ENCODE data around the gene KRT7.
"Not testable (repeated sequence)": the region's sequence is repeated elsewhere in the genome, so short reads cannot be mapped to it uniquely, and the experiment has no call there.

The KRT7 gene

DNA sequence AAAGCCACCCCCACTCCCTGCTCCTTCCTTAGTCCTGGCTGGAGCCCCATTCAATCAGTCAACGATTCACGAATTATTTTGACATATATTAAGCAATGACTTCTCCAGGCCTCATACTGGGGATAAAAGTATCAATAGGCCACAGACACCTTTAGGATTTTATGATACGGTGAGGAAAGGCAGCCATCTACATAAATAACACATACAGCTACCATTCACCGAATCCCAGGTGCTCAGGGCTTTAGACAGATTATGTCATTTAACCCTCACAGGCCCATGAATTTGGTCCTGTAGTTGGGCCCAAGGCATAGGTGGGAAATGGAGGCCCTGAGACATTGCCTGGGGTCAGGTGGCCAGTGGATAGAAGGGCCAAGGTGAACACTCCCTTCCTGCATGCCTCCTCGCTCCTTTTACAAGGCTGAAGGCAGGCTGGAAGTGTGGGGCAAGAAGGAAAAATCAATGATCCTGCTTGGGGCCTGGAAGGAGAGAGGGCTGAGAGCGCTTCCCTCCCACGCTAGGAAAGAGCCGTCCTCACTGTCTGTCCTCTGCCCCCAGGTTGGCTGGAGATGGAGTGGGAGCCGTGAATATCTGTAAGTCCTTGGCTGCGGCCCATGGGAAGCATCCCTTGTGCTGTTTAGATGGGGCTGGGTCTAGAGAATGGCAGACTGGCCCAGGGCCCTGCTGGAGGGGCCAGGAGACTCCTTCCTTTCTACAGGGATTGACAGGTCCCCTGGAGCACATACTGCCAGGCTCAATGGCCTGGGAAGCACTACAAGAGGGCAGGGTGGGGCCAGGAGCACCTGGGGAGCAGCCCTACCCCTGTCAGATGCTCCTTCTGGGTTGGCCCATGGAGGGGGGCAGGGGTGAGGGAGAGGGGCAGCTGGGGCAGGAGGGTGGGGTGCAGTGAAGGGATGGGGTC lies 14.8 kb downstream of the KRT7 start:
- TF ChIP-seq CTCF (conservative IDR thresholded peaks at IDR 0.05; ENCODE audit: low read length), result no peak
- no peak overlapping the region for H3K4me3 ChIP-seq (ENCODE audit: low read length)
- no peak for DNase-seq (ENCODE audit: low read depth)

GRCh38 chr12:52248541-52249461 lies 15.8 kb downstream of the KRT7 start:
- DNase-seq (ENCODE audit: low read depth), result peak; percentile 57
- TF ChIP-seq CTCF (conservative IDR thresholded peaks at IDR 0.05; ENCODE audit: low read length), result no peak
- H3K4me3 ChIP-seq (ENCODE audit: low read length), result no peak overlapping the region

DNA sequence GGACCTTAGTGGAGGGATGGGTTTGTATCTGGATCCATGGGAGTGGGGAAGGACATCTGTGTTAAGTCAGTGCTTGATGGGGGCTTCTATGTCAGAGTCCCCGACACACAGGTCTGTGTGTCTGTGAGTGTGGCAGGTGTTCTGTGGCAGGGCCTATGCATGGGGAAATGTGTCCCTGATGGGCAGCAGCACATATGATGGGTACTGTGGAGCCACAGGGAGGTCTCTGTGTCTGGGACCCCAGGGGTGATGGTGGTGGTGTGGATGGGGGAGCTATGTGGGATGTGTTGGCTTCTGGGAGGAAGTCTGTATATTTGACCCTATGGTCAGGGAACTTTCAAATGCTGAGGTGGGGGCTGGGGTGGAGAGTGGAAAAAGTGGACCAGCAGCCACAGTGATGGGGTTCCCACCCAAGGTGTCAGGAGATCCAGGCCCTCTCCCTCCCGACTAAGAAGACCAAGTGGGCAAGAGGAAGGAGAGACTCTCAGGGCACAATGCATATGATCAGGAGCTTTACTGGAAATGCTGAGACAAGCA lies 16.5 kb downstream of the KRT7 start:
- no peak for TF ChIP-seq CTCF (conservative IDR thresholded peaks at IDR 0.05; ENCODE audit: low read length)
- no peak for DNase-seq (ENCODE audit: low read depth)
- no peak overlapping the region for H3K4me3 ChIP-seq (ENCODE audit: low read length)

- no peak for DNase-seq (ENCODE audit: low read depth)
- H3K4me3 ChIP-seq (ENCODE audit: low read length), result no peak overlapping the region
- TF ChIP-seq CTCF (conservative IDR thresholded peaks at IDR 0.05; ENCODE audit: low read length), result no peak
These were observed 17.3 kb downstream of the KRT7 start for GRCh38 chr12:52250048-52250990.

- no peak for DNase-seq (ENCODE audit: low read depth)
- H3K4me3 ChIP-seq (ENCODE audit: low read length), result no peak overlapping the region
- TF ChIP-seq CTCF (conservative IDR thresholded peaks at IDR 0.05; ENCODE audit: low read length), result no peak
These were observed 18.5 kb downstream of the KRT7 start for GRCh38 chr12:52251367-52252051.

- not testable (repeated sequence) for DNase-seq (ENCODE audit: low read depth); H3K4me3 ChIP-seq (ENCODE audit: low read length)
These were observed 19.2 kb downstream of the KRT7 start for GRCh38 chr12:52252175-52252615.
